Measurements from ENCODE around the gene SLCO4A1.
"Not testable (repeated sequence)": the region's sequence is repeated elsewhere in the genome, so short reads cannot be mapped to it uniquely, and the experiment has no call there.

SLCO4A1 gene

DNA sequence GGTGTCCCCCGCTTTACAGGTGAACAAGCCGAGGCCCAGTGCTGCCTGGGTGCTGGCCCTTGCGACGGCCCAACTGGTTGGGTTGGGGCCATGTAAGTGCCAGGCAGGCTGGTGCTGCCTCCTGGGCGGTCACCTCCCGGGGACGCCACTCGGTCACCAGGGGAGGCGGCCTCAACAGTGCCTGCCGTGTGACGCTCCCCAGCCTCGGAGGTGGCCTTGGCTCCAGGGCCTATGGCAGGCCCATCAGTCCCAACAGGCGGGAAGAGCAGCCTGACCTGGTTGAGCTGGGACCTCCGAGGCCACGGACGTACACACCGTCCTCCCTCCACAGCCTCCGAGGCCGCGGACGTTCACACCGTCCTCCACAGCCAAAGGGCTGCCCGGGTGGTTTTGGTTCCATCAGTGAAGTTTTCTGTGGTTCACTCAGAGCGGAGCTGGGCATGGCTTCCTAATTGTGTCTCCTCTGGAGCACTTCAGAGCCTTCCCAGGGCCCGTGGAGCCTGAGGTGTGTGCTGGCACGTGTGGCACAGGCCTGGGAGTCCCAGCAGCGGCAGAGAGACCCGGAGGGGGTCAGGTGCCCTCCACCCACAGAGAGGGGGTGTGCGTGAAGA lies 19.3 kb upstream of the SLCO4A1 start:
- DNase-seq = peak in 1 of 2 experiments; percentile 26

DNA sequence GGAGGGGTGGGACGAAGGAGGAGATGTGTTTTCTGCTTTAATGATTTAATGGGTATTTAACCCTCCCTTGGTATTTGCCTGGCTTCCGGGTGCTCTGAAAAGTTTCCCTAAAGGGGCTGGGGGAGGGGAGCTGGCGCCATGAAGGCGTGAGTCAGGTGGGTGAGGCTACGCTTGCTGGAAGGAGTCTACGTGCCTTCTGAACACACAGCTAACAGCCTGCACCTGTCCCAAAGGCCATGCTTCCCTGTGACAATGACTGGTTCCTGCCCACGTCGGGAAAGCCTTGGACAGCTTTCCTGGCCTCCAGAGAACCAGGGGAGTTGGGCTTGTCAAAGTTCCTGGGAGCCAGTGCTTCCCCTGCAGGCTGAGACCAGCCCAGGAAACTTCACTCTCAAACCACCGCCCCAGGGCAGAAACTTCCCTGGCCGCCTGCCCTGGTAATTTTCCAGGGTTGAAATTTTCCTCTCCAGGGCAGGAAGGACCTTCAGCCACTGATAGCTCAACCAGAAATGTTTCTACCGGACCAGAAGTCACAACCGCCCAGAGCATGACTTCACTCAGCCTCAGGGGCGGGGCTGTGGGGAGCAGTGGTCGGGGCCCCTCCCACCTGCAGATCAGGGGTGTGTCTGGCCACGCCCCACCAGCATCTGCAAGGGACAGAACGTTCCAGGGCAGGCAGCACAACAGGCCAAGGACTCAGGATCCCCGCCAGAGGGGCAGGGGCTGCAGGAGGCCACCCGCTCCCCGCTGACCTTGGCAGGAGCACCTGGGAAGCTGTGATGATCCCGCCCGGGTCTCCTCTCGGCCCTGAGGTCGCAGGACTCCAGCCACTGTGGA lies 18.6 kb upstream of the SLCO4A1 start:
- DNase-seq = peak; percentile 96

DNA sequence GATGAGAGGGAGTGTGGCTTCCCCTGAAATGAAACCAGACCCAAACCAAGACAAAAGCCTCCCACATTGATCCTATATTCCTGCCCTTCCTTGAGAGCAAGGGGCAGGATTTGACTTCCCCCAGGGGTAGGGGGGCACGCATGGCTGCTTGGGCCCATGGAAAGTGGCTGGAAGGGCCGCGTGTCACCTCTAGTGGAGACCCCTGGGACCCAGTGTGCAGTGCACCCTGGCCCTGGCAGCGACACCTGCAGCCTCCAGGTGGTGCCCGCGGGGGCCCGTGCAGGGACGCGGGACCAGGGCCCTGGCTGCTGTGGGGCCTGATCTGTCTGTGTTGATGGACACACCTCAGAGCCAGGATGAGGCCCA lies 18.0 kb upstream of the SLCO4A1 start:
- peak in 1 of 2 experiments; percentile 49 for DNase-seq

DNA sequence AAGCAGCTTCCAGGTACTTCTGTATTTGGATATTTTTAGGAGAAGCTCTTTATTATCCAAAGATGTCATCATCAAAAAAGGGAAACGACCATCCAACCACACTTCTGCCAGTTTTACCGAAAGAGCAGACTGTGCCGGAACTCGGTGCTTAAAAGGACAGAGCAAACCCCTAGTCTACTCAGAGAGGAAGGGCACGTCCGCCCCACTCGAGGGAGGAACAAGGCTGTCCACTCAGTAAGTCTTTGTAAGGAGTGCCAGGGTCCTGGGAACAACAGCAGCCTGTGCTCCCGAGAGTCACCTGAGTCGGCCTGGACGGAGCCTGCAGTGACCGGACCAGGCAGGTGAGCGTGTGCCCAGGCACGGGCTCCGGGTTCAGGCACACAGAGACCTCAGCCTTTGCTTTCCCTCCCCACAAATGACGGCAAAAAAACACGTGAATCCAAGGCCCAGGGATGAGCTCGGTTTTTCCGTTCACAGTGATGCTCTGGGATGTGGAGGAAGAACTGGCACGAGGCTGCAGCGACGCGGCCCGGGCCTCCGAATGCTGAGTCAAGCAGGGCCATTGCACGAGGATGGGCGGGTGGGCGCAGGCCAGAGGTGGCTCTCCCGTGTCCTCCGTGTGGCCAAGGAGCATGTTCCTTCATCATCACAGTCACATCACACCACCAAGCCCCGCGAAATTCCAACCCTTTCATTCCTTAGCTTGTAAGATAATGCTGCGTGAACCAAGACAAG lies 17.4 kb upstream of the SLCO4A1 start:
- no peak for DNase-seq

DNA sequence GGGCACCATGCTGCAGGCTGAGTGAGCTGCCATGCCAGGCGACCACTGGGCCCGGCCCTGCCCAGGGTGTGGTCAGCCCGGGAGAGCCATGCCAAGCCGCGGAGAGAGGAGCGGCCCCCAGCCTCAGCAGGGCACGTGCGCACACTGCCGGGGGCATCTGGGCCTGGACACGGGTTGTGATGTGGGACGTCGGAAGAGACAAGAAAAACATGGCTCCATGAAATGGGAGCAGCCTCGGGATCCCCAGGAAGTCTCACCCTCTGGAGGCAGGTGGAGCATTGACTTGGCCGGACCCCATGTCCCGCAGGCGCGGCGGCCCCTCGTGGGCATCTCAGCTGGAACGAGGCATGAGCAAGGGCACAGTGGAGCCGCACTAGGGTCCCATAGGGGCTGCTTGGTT lies 16.8 kb upstream of the SLCO4A1 start:
- no peak for DNase-seq

DNA sequence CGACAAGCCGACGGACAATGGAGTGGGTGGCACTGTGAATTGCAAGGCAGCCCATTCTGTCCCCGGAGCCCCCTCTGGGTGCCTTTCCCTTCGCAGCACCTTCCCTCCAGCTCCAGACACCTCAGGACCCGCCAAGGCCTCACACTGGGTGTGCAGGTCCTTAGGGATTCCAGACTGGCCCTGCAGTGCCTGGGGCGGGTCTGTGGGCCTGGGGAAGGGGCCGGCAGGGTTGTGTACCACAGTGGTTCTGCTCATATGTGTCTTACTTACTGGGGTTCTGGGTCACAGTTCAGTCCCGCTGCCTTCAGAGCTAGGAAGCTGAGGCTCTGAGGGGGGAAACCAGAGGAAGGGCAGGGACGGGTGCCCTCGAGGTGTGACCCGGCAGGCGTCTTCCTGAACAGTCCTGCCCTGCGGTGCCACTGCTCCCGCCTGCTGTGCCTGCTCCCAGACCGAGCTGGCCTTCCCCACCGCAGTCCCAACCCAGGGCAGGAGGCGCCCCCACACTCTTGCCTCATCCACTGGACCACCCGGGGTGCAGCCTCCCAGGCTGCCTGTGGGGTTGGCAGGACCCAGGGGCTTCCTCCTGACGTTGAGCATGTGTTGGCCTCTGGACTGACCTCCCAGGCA lies 16.3 kb upstream of the SLCO4A1 start:
- DNase-seq = no peak

DNA sequence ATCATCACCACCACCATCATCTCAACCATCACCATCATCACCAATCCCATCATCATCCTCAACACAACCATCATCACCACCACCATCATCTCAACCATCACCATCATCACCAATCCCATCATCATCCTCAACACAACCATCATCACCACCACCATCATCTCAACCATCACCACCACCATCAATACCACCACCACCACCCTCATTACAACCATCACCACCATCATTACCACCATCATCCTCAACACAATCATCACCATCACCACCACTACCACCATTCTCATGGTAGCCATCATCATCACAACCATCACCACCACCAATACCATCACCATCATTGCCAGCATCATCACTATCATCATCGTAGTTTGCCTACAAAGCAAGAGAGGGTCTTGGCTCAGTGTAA lies 14.9 kb upstream of the SLCO4A1 start:
- not testable (repeated sequence) for DNase-seq

DNA sequence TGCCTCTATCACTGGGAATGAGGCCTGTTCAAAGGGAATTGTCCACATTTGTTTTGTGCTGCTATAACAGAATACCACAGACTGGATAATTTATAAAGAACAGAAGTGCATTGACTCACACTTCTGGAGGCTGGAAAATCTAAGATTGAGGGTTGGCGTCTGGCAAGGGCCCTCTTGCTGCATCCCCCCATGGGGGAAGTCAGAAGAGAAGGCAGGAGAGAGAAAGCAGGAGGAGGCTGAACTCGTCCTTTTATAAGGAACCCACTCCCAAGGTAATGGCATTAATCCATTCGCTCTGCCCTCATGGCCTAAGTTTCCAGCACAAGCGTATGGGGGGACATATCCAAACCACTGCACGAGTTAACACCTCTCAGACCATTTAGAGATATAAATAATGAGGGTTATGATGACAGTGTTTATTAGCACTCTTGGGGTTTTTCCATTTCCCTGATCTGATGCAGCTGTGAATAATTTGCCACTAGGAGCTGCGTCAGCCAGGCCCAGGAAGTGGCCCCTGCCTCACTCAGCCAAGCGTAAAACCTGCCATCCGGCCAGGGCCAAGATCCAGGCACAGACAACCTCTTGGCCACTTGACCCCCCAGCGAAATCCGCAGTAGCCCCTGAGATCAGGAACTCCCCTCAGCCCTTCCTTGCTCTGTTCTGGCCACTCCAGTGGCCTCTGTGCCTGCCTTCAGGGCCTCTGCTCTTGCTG lies 14.2 kb upstream of the SLCO4A1 start:
- no peak for DNase-seq

DNA sequence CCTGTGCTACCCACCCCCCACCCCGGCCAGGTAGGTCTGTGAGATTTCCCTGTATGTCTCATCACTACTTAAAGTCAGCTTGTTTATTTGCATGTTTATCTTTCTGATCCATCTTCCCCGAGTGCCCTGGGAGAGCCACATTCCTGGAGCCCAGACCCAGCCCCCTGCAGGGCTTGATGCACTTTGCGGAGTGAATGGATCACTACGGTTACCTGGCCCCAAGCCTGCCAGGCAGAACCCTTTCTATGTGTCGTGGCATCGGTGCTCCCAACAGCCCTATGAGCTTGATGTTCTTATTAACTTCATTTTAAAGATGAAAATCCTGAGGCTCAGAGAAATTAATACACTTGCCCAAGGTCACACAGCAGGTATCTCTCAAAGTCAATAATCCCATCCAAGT lies 13.6 kb upstream of the SLCO4A1 start:
- DNase-seq = no peak

DNA sequence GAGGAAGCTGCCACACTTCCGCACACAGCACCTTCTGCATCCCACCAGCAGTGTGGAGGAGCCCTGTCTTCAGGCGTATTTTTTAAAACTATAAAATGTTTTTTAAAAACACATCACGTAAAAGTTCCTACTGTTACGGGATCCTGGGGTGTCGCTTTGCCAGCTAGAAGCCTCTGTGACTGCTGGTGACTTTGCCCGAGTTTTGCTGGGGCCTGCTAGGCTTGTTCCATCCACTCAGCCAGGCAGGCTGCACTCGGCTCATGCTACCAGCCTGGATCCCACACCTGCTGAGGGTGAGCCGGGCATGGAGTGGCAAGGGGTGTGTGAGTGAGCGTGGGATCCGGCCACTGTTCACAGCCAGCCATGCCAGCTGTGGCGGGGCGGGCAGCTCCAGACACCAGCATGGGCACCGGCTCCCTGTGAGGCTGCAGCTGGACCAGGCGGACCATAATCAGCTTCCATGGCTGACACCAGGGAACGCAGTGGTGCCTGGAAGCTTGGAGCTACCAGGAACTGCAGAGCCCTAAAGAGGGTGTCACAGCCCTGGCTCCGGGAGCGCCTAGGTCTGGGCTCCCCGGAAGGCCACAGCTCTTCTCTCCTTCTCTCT lies 12.3 kb upstream of the SLCO4A1 start:
- no peak for DNase-seq

DNA sequence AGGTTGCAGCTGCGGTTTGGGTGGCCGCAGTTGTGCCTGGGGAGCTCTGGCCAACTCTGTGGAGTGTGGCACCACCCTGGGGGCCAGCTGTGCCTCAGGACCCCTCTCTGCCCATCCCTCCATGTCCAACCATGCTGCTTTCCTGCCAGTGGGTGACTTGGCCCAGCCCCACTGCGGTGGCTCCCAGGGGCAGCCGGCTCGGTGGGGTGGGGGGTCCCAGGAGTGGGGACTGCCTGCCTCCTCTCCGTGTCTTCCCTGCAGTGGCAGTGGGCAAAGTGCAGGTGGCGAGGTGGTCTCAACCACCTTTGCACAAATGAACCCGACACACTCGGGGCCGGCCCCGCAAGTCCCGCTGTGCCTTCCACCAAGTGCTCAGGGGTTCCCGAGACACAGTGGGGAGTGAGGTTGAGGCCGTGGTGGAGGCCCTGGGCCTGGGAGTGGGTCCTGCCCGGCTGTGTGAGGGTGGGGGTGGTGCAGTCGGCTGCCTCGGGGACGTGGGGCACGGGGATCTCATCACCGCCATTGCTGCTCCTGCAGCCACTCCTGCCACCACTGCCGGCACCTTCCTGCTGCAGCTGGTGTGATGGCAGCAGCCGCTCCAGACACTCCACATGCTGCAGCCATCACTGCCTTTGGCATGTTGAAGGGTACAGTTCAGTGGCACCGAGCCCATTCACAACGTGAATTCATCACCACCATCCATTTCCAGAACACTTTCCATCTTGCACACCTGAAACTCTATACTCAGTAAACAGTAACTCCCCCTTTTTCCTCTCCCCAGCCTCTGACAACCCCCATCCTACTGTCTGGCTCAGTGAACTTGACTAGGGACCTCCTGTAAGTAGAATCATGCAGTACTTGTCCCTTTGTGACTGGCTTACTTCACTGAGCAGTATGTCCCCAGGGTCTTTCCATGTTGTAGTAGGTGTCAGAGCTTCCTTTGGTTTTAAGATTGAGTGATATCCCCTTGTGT lies 10.7 kb upstream of the SLCO4A1 start:
- no peak for DNase-seq

DNA sequence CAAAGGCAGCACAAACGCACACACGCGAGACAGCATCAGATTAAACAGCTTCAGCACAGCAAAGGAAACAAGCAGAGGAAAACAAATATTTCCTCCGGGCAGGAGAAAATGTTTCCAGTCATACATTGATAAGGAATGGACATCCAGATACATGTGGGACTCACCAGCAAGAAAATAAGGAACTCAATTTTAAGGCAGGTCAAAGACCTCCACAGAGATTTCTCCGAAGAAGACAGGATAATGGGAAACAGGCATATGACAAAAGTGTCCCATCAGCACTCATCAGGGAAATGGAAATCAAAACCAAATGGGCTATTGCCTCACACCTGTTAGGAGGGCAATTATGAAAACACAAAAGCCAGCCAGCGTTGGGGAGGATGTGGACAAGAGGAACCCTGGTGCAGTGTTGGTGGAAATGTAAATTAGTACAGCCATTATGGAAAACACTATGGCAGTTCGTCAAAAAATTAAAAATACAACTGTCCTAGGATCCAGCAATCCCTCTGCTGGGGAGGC lies 9.7 kb upstream of the SLCO4A1 start:
- no peak for DNase-seq

DNA sequence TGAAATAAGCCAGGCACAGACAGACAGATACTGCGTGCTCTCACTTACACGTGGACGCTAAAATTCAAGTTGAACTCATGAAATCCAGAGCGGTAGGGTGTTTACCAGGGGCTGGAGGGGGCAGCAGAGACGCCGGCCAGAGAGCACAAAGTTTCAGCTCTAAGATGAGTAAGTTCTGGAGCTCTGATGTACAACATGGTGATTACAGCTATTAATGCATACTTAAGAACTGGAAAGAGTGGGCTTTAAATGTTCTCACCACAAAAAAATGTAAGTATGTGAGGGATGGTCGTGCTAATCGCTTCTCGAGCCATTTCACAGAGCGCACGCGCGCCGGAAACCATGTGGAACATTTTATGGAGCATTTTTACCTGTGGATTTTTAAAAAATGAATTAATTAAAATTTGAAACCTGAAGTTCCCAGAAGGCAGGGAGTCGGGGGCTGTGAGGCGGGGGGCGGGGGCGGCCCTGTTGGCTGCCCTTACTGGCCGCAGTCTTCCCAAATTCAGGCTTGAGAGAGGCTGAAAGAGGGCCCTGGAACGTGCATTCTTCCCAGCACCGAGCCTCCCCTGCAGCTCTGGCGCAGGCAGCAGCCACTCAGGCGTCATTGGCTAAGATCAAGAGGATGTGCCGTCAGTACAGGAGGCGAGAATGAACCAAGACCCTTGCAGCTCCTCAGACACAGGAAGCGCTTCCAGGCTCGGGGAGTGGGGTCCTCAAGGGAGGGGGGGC lies 8.5 kb upstream of the SLCO4A1 start:
- DNase-seq = no peak

DNA sequence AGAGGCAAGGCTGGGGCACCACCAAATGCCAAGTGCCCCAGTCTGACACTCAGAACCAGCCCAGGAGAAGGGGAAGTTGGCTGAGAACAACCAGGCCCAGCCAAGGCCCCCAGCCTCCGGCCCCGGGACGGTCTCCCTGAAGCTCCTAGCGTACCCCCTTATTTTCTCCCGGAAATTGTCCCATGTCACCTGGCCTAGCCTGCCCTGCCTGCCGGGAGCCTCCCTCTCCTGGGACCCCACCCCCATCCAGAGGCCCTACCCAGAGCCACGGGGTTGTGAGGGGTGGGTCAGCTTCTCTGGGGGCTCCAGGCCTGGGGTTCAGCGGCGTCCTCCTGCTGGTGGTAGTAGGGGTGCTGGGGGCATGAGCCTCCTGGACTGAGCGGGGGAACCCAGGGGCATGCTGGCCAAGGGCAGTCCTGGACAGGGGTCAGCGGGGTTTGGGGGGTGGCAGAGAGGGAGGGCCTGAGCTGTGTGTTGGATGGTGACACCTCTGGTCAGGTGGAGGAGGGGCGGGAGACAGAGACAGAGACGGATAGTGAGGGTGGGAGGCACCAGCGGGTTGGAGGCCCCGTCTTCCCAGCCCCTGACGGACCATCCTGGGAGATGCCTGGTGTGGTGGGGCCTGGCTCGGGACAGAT lies 7.9 kb upstream of the SLCO4A1 start:
- DNase-seq = no peak

DNA sequence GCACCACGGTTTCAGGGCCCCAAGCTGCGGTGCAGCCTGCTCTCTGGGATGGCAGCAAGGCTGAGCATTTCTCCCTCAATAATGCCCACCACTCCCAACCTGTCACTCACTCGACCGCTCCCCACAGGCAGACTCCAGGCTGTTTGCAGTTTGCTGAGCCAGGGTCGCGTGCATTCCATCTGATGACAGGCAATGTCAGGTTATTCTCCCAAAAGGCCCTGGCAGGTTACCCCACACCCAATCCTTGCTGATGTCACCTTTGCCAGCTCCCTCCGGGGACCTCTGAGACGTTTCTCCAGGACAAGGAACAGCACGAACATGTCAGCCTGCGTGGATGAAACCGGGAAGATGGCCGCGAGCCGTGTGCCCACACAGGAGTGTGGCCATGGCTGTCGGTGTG lies 7.1 kb upstream of the SLCO4A1 start:
- DNase-seq = no peak

DNA sequence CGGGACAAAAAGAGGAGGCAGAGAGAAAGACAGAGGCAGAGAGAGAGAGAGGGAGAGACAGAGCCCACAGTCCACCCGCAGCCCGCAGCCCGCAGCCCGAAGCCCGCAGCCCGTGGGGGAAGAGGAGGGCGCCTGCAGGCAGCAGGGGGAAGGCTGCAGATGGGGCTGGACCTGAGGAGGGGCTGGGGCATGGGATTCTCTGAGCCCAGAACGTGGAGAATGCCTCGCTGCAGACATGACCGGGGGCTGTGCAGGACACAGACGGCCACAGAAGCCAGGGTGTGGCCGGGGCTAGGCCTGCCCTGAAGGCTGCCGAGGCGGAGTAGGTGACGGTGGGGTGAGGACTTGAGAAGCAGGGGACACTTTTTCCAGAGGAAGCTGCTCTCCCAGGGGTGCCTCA lies 6.5 kb upstream of the SLCO4A1 start:
- DNase-seq = no peak

DNA sequence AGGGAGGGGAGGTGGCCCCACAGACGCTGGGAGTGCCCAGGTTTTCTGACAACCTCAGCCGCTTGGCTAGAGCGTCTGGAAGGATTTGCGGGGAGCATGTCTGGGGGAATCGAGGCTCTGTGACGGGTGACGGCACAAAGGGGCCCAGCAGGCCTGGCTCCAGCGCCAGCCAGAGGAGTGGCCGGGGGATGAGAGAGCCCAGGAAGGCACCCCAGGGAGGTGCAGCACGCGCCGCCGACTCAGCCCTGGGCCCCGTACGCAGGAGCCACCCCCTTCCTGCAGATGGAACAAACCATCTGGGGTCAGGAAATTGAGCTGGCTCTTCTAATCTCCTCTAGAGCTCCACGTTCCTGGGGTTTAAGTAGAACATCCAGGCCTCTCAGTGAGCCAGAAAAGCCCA lies 5.9 kb upstream of the SLCO4A1 start:
- DNase-seq = no peak

DNA sequence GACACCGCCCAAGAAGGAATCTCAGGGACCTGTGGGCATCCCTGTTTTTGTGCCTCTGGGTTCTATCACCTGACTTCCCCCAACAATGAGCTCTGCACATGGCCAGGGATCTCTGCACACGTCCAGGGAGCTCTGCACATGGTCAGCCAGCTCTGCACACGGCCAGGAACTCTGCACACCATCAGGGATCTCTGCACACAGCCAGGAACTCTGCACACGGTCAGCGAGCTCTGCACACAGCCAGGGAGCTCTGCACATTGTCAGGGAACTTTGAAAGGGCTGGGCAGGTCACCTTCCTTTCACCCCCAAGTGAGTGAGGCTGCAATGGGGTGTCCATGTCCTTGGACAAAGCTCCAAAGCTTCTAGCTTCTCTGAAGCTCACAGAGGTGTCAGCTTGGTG lies 5.2 kb upstream of the SLCO4A1 start:
- no peak for DNase-seq

DNA sequence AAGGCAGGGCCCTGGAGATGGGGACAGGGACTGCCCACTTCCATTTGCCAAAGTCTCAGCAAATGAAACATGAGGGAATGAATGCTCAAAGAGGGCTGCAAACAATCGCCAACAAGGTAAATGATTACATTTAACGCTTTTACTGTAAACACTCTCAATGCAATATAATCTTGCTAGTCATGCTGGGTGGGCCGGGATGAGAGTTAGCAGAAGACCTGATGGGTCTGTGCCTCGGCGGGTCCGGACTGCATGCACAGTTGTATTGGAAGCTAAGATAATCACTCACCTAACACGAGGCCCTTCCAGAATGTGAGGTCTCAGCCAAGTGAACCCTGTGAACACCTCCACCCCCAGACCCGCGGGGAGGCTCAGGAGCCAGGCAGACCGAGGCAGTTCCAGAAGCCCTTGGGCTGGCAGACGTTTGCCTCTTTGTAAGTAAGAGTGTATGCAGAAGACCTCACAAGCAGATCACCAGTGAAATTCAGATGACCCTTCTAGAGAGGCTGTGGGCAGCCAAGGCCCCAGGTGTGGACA lies 4.7 kb upstream of the SLCO4A1 start:
- no peak for DNase-seq
